Stimulated activated CD8-positive, alpha-beta memory T cell treated with anti-CD3 and anti-CD28 coated beads, Interleukin-7, amount 100 ng/mL, for 48 hours (primary cell): ENCODE results near the gene ASF1B.

Experiments
- DNase-seq, 2 donors: peaks; one replicate each; pipeline ENCODE4 v3.0.0-alpha.2; 2020; ENCODE audit warnings: low read depth in 1 of 2; ENCODE audit errors: extremely low read depth in 1 of 2

ASF1B gene

DNA sequence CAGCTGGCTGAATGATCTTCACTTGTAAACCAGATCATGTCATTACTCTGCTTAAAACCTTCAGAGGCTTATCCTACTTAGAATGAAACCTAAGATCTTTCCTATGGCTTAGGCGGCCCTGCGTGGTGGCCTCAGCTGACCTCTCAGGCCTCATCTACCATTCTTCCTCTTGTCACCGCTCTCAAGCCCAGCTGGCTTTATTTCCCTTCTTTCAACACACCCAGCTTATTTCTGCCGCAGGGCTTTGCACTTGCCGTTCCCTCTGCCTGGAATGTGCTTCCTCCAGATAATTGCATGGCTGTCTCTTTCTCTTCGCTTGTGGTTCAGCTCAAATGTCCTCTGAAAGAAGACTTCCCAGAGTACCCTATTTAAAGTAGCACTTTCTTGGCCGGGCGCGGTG lies 3.6 kb upstream of the ASF1B start:
- no peak for DNase-seq

GRCh38 chr19:14138576-14139265 lies 2.3 kb upstream of the ASF1B start:
- no peak for DNase-seq

- no peak for DNase-seq
Measured at GRCh38 chr19:14135985-14136508, 342 bp downstream of the ASF1B start.

DNA sequence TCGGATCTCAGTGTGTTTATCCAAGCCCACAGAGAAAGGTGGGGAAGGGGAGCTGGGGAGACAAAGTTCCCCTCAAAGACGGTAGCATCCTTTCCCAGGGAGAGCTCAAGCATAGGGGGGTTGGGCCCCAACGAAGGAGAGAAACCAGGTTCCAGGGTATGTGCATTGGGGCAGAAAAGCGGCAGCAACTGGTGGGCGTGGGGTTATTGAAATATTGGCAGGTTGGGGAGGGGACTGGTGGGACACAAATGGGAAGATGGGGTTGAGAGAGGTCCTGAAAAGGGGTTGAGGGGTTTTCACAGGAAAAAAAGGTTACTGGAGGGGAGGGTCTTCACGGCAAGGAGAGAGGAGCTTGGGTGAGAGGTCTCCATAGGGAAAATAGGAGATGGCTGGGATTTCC lies 1.0 kb downstream of the ASF1B start:
- no peak for DNase-seq

DNA sequence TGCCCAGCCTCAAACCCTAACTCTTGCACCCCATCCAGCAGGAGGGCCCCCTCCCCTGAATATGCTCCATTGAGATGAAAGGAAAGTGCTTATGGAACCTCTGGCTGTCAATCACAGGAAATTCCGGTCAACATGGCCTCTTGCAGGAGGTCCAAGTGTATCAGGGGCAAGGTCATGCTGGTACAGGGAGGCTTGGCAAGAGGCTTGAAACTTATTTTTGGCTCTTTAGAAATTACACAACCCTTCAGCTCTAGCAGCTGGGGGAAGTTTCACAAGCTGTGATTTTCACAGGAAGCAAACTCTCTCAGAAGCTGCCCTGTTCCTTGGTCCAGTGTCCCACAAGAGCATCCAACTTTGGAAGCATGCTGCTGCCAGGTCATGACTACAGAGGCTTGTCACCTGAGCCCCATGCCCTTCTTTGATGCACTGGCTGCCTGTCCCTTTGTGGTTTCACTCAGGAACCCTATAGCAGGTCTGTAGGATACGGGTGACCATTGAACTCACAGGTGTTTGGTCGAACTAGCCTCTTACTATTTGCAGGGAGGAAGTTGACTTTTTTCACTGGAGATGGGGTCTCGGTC lies 8.4 kb downstream of the ASF1B start:
- no peak for DNase-seq

DNA sequence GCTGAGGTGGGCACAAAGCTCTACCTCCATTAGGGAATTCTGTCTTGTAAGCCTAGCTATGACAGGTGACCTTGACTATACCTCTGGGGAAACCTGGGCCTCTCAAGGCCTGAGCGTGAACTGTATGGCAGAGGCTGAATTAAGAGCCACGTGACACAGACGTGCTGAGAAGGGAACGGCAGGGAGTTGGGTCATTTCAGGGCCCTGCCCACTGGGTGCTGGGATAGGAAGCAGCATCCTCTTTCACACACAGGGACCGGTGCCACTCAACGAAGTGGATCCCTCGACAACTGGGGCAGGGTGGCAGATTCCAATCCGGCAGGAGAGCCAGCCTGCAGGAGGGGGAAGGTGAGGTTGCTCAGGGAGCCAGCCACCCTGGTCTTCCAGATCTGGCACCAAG lies 9.2 kb downstream of the ASF1B start:
- no peak for DNase-seq

DNA sequence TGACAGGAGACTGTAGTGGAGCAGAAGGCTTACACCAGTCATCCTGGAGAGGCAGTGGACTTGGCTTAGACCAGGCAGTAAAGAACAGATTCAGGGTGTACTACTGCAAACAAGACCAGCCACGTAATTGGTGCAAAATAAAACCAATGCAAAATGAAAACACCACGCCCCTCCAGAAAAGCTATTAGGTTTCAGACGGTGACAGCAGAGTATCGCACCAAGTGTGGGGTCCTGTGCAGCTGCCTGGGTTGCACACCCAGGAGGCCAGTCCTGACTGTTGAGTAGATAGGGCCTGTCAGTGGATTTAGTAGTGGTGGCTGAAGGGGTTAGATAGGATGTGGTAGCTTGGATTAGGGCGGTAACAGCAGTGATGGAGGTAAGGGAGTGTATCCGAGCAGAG lies 13.5 kb downstream of the ASF1B start:
- DNase-seq: no peak

GRCh38 chr19:14120497-14120780 lies 15.9 kb downstream of the ASF1B start:
- DNase-seq: no peak

DNA sequence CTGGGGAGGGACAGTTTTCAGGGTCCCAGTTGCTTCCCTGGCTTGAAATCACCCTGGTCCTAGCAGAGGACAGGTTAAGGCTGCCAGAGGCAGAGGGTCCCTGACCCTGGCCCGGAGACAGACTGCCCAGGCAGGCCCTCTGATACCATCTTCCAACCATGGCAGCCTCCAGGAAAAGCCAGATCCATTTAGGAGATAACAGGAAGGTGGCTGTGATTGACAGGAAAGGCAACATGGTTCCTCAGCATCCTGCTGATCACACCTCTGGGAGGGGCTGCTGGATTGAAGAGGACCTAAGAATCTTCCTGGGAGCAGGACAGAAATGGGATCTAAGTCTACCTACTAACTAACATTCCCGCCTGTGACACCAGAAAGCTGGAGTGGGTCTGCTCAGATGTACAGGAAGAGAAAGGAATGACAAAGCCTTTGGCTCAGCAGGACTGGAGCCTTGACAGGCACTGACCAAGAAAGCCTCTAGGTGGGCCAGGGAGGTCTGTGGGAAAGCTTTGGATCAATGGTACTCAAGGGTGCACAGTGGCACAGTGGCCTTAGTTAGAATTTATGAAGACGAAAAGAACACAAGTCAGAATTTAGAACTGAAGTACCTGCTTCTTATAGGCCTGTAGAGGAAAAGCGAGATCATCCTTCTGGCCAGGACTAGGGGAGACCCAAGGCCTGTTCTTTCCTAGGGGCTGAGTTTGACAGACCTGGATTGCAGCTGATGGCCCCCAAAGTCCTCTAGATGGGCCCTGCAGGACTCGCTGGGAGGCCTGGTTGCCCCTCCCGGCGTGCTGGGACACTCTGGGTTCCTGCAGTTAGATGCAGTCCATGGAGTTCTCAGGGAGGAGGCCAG lies 16.5 kb downstream of the ASF1B start:
- no peak for DNase-seq

DNA sequence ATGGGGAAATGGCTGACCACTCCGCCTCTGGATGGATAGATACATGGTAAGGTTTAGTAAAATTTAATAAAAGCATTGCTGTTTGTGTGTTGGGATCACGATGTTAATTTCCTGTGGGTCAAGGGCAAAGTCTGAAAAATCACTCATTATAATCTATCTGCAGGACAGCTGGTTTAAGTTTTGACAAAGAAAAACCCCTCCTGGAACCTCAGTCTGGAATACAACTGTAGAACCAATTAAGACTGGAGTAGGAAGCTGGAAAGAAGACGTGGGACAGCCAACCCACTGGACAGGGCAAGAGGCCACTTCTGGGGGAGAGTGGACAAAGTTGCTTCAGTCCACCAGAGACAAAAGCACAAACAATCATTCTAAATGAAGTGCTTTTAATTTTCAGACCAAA lies 17.2 kb downstream of the ASF1B start:
- no peak for DNase-seq

DNA sequence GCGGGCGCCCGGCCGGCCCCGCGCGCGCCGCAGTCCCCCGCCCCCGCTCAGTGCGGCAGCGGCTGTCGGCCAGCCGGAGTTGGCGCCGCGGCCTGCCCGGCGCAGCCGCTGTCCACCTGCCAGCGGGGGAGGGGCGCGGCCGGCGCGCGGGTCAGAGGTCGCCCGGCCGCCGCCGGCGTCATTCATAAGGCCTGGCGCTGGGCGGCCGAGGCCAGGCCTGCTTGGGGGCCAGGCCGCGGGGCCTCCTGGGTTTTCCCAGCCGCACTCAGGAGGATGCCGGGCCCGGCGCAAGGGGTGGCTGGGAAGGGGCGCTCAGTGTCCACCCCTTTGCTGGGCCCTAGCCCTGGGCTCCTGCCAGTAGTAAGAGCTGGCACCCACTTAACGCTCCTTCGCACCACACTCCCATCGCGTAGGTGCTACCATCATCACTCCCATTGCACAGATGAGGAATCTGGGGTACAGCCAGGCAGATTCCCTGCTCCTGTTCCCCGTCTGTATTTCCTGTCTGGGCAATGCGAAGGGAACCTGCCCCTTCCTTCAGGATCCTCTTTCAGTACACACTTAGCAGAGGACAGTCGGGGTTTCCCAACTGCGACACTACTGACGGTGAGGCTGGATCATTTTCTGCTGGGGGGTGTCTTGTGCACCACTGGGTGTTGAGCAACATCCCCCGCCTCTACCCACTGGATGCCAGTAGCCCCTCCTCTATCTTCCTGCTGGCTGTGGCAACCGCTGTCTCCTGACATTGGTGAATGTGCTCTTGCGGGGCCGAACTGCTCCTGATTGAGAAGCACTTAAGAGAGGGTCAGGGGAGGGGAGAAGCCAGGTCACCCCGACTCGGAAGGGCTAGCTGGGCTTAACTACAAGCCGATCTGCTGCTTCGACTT lies 18.0 kb downstream of the ASF1B start:
- no peak for DNase-seq

- peak; percentile 97 to 99 for DNase-seq
Measured at GRCh38 chr19:14117668-14118164, 18.7 kb downstream of the ASF1B start, which contains the start of gene PRKACA. PRKACA (minus strand) TSS chr19:14117762; CDS start chr19:14117547, 215 bp downstream.

- no peak for DNase-seq
Measured at GRCh38 chr19:14116918-14117578, 19.3 kb downstream of the ASF1B start.

DNA sequence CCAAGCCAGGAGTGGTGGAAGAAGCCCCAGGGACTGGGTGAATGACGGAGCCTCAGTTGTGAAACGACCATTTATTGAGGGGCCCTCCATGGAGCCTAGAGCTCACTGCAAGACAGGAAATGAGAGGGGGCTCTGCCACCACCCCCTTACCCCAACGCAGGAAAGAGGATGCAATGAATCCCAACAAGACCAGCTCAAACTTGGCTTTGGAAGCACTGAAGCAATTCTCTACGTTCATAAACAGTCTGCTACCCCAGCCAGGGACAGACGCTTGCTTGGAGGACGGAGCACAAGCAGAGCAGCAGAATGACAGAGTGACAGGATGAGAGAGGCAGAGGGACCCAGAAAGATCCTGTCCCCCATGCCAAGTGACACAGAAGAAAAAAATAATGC lies 19.9 kb downstream of the ASF1B start:
- no peak for DNase-seq

DNA sequence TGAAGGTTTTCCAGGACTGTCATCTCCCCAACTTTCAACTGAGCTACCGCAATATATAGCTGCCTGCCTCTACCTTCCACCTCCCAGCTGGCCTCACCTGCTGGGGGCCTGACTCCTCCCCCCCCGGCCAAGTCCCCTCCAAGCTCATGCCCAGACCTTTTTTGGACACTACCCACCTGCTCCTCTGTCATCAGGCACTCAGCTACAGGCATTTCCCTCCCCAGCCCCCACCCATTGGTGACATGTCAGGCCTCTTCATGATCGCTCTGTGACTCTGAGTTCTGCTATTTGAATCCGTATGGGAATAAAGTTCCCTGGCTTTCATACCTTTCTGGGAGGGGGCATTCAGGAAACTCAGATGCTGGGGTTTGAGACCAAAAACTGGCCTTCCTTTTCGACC lies 20.6 kb downstream of the ASF1B start:
- no peak for DNase-seq

DNA sequence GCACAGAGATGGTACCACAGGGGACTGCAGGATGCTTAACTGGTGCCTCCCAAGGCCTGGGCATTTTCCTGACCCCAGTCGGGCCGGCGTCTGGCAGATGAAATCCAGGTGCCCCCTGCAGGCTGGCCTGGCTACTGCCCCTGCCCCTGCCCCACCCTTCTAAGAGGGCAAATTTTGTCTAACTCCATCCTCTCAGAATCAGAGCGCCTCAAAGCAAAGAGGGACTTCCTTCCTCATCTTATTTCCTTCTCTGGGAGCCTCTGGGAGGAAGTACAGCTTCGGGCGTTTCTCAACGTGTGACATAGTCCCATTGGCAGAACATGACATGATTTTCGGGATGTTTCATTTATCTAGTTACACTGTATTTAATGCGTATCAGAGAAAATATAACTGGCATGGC lies 21.5 kb downstream of the ASF1B start:
- DNase-seq: peak in 1 of 2 donors; percentile 38

DNA sequence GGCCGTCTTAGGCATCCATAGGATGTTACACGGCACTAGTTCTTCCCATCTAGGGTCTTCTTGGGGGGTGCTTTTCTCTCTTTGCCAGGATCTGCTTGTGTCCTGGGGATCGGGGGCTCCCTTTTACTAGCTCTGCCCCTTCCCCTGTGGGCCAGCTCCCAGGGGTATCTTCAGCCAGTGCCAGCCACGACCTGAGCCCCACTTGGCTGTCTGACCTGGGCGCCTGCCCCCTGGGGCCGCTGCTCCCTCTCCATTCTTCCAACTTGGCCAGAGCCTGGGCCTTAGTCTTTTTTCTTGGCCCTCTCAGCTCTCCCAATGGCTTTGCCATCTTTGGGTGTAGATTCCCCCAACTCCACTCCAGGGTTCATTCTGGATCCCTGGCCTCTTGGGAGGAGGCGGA lies 21.9 kb downstream of the ASF1B start:
- no peak for DNase-seq

- DNase-seq: peak in 1 of 2 donors; percentile 37
Measured at GRCh38 chr19:14113762-14114414, 22.5 kb downstream of the ASF1B start.

- no peak for DNase-seq
Measured at GRCh38 chr19:14112809-14113385, 23.5 kb downstream of the ASF1B start.
